GM12878 (cell line): ENCODE data around the gene SOX6. TPM values are rescaled to one million over a fixed set of nuclear protein-coding genes. Genes with fewer than 3 reads are reported as not detected.

Experiments
- ATAC-seq: fragments of 200-7000 bp; cut with Tn5 transposase; 3 replicates; pipeline ENCODE4 v1.9.1; 2020; ENCODE audit warnings: mild to moderate bottlenecking, moderate library complexity
- BruUV-seq: library from RNA; stranded (reverse); fragments of 400-500 nt; replicated peaks from 2 replicates; lab custom pipeline; 2021; lab: Mats Ljungman, UMichigan
- CTCF ChIA-PET: fragments of 300-600 bp; sonication (Branson Sonifier 250); formaldehyde crosslinking; extraction: SDS; loops from one replicate; lab custom pipeline; 2021; ENCODE audit warnings: inconsistent platforms; lab: Yijun Ruan, JAX
- POLR2A ChIA-PET: fragments of 350-600 bp; formaldehyde crosslinking; extraction: SDS; loops from one replicate; lab custom pipeline; 2021; ENCODE audit warnings: inconsistent platforms; lab: Charles Lee
- RAD21 ChIA-PET: fragments of 300-600 bp; sonication (Branson Sonifier 250); formaldehyde crosslinking; loops from one replicate; lab custom pipeline; 2023; ENCODE audit warnings: antibody characterized with exemption; ENCODE audit not compliant: unreplicated experiment; lab: Charles Lee
- SMC1A ChIA-PET: fragments of 300-600 bp; sonication (Branson Sonifier 250); formaldehyde crosslinking; loops from one replicate; lab custom pipeline; 2023; ENCODE audit not compliant: unreplicated experiment, uncharacterized antibody; lab: Charles Lee
- DNase-seq: peaks from one replicate; pipeline ENCODE4 v3.0.0-alpha.2; 2011; ENCODE audit warnings: low read depth, low spot score
- FAIRE-seq: peaks from 3 replicates; lab custom pipeline; 2011; peaks lifted over from hg19 to GRCh38; lab: Jason Lieb, UNC
- H2AFZ ChIP-seq: 2 replicates; pipeline ENCODE4 v1.6.0; 2011; ENCODE audit warnings: low read depth, low read length, control low read depth; ENCODE audit not compliant: control insufficient read depth
- H3K27ac ChIP-seq: 2 replicates; pipeline ENCODE4 v1.5.1; 2011; ENCODE audit warnings: control low read depth; ENCODE audit not compliant: control insufficient read depth, insufficient read depth
- H3K27me3 ChIP-seq, 2 experiments: replicated peaks in 1 of 2; 2 replicates each; pipeline versions ENCODE4 v1.6.0 to v1.6.1; 2011; ENCODE audit warnings: low read length in 1 of 2; ENCODE audit not compliant: control insufficient read depth in 2 of 2, insufficient read depth in 2 of 2
- H3K36me3 ChIP-seq, 2 experiments: 2 replicates each; pipeline ENCODE4 v1.5.1; 2011; ENCODE audit warnings: low read length in 1 of 2; ENCODE audit not compliant: control insufficient read depth in 2 of 2, insufficient read depth in 2 of 2
- H3K4me1 ChIP-seq: 2 replicates; pipeline ENCODE4 v1.6.1; 2011; ENCODE audit warnings: mild to moderate bottlenecking, low read length, moderate library complexity, mixed read lengths; ENCODE audit not compliant: control insufficient read depth, insufficient read depth
- H3K4me2 ChIP-seq: 2 replicates; pipeline ENCODE4 v1.6.0; 2011; ENCODE audit warnings: control low read depth; ENCODE audit not compliant: control insufficient read depth, insufficient read depth
- H3K4me3 ChIP-seq: fragments of 200-600 bp; sonication (generic); 2 replicates; pipeline ENCODE4 v1.5.1; 2016
- H3K79me2 ChIP-seq: 2 replicates; pipeline ENCODE4 v1.6.0; 2011; ENCODE audit warnings: low read length; ENCODE audit not compliant: control insufficient read depth, insufficient read depth
- H3K9ac ChIP-seq: 2 replicates; pipeline ENCODE4 v1.8.0; 2011; ENCODE audit warnings: low read length, control low read depth, mixed read lengths; ENCODE audit not compliant: control insufficient read depth, insufficient read depth
- H3K9me3 ChIP-seq: replicated peaks from 3 replicates; pipeline ENCODE4 v1.5.1; 2011; ENCODE audit warnings: mild to moderate bottlenecking, low read length; ENCODE audit not compliant: control insufficient read depth, insufficient read depth
- H4K20me1 ChIP-seq: 2 replicates; pipeline ENCODE4 v1.6.0; 2011; ENCODE audit not compliant: control insufficient read depth, insufficient read depth
- HDAC6 ChIP-seq: fragments of 200-600 bp; sonication (generic); IDR thresholded peaks from one replicate; pipeline ENCODE4 v1.8.0; 2017; ENCODE audit warnings: antibody characterized with exemption; ENCODE audit not compliant: unreplicated experiment
- JUNB ChIP-seq: IDR thresholded peaks from 2 replicates; pipeline ENCODE4 v1.6.1; 2016; ENCODE audit warnings: antibody characterized with exemption, mild to moderate bottlenecking
- KAT2A ChIP-seq: conservative IDR thresholded peaks from 2 replicates; pipeline ENCODE4 v1.6.1; 2011; ENCODE audit warnings: low read depth, low read length; ENCODE audit not compliant: control insufficient read depth
- MYB ChIP-seq: fragments of 150-350 bp; IDR thresholded peaks from 2 replicates; pipeline ENCODE4 v1.6.1; 2014; ENCODE audit warnings: mild to moderate bottlenecking, low read depth, low read length, borderline replicate concordance
- NFYB ChIP-seq: IDR thresholded peaks from 2 replicates; pipeline ENCODE4 v1.6.1; 2011; ENCODE audit warnings: low read depth, mild to moderate bottlenecking, low read length, improper control_type of control experiment, moderate library complexity; ENCODE audit not compliant: insufficient read depth
- PAX8 ChIP-seq: fragments of 450-650 bp; IDR thresholded peaks from 2 replicates; pipeline ENCODE4 v1.6.1; 2017; ENCODE audit warnings: mild to moderate bottlenecking, moderate library complexity
- SUPT20H ChIP-seq: IDR thresholded peaks from 2 replicates; pipeline ENCODE4 v1.6.1; 2011; ENCODE audit warnings: low read depth, mild to moderate bottlenecking, low read length, moderate library complexity, borderline replicate concordance; ENCODE audit not compliant: control insufficient read depth
- ZNF384 ChIP-seq: IDR thresholded peaks from 2 replicates; pipeline ENCODE4 v1.6.1; 2012; ENCODE audit warnings: low read depth, mild to moderate bottlenecking, low read length, improper control_type of control experiment, borderline replicate concordance
- ZSCAN29 ChIP-seq: fragments of 450-650 bp; IDR thresholded peaks from 2 replicates; pipeline ENCODE4 v1.6.1; 2017; ENCODE audit warnings: mild to moderate bottlenecking, moderate library complexity
- WGBS: methylation state at CpG from one replicate; pipeline ENCODE4 v1.1.6; 2016; ENCODE audit warnings: low lambda C conversion rate; ENCODE audit not compliant: insufficient replicate concordance, insufficient coverage; ENCODE audit errors: missing lambda C conversion rate; 5-methylcytosine and 5-hydroxymethylcytosine counted together
- in situ Hi-C: fragments of 300-500 bp; cut with MboI; formaldehyde crosslinking; loops from 9 replicates; pipeline ENCODE4 v1.14.3; 2018; ENCODE audit warnings: mixed read lengths
- intact Hi-C: fragments of 100-400 bp; cut with micrococcal nuclease; formaldehyde crosslinking; loops from one replicate; pipeline ENCODE4 v1.14.2; 2022; ENCODE audit not compliant: unreplicated experiment
- polyA plus RNA-seq, 11 experiments: library from polyadenylated mRNA; depleted of rRNA in 4 of 11; unstranded in 6 of 11; stranded (reverse) in 5 of 11; fragments of >200 nt; fragmentation: Nextera tagmentation in 4 of 11; fragmentation: Illumina TruSeq in 1 of 11; extraction: Ambion mirVana in 4 of 11; extraction: Trizol in 1 of 11; gene quantifications; 1 replicate in 1 of 11; 2 replicates in 10 of 11; pipeline versions ENCODE4 v1.2.1 to v1.2.3, GENCODE V29; 2011 to 2016; ENCODE audit warnings: inconsistent platforms in 2 of 11, missing spikeins in 2 of 11, low read depth in 1 of 11
- total RNA-seq, 4 experiments: library from RNA; depleted of rRNA in 3 of 4; stranded (reverse); fragments of >200 nt in 3 of 4; fragmentation: Illumina TruSeq in 1 of 4; extraction: Trizol in 1 of 4; gene quantifications; 2 replicates each; pipeline versions ENCODE4 v1.2.1 to v1.2.3, GENCODE V29; 2013 to 2021
- TF ChIP-seq, protein P1 (sequence below): IDR thresholded peaks from 2 replicates; pipeline ENCODE4 v1.6.1; 2011; ENCODE audit warnings: borderline replicate concordance, low read depth, mild to moderate bottlenecking, moderate library complexity, low read length; ENCODE audit not compliant: insufficient read depth, poor library complexity, severe bottlenecking
- TF ChIP-seq, protein P2 (sequence below): fragments of 450-650 bp; IDR thresholded peaks from 2 replicates; pipeline ENCODE4 v1.6.1; 2017; ENCODE audit warnings: mild to moderate bottlenecking, moderate library complexity
- TF ChIP-seq, protein P3 (sequence below): fragments of 450-650 bp; IDR thresholded peaks from 2 replicates; pipeline ENCODE4 v1.6.1; 2017; ENCODE audit warnings: antibody characterized with exemption, mild to moderate bottlenecking, moderate library complexity
- TF ChIP-seq, protein P4 (sequence below): fragments of 150-350 bp; IDR thresholded peaks from 2 replicates; pipeline ENCODE4 v1.6.1; 2014; ENCODE audit warnings: mild to moderate bottlenecking, low read depth, low read length

The SOX6 gene
- total and polyA plus RNA-seq, 10 of the 15 experiments (the other 5 are each of a cell fraction or from before 2014, with no cell fraction given): 0.03 to 0.71 (median 0.29) TPM; not detected in 4

DNA sequence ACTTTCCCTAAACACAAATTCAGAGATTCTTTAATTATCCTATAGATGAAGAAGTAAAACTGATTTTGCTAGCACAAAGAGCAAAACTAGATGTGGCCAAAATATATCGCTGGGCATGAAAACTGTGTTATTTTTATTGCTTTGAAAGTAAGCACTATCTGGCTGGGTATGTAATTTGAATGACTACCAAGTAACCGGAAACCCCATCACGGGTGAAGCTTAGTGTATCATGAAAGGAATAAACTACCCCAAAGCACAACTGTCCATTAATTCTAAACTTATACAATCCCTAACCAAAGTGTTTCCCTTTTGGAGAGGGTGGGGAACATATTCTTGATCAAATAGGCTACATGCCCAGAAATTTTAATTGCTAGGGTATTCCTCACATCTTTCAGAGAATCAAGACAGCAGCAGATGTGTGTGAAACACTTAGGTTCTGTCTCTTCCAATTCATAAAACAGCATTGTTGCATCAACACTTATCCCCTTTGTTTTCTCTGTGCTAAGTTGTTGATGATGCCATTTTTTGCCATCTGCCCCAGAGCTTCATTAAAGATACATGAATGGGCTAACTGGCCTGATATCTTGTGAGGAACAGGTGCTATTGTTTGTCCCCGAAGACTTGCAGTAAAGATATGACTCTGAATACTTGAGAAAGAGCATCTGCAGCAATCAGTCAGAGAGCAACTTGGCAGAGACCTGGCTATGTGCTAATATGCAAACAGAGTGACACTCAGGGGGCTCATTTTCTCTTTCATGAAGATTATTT lies 238.2 kb downstream of the SOX6 start:
- no peak overlapping the region for H3K9ac ChIP-seq
- intact Hi-C loops (no loop called here), in situ Hi-C loops (no loop called here)
- H3K4me1 ChIP-seq: no peaks in the 10 kb centered on the region
- no peak for FAIRE-seq
- no peaks in the 10 kb centered on the region for H3K79me2 ChIP-seq
- no peak for ATAC-seq
- RAD21 ChIA-PET: no interaction called here
- no peaks in the 10 kb centered on the region for H3K27me3 ChIP-seq
- SMC1A ChIA-PET: no interaction called here
- DNase-seq: no peak
- H3K4me2 ChIP-seq: no peak overlapping the region
- H3K27ac ChIP-seq: no peak overlapping the region
- CTCF ChIA-PET: no interaction called here
- H2AFZ ChIP-seq: no peak overlapping the region
- no peaks in the 10 kb centered on the region for H3K9me3 ChIP-seq
- POLR2A ChIA-PET: no interaction called here
- no peak overlapping the region for H3K4me3 ChIP-seq
- H4K20me1 ChIP-seq: no peaks in the 10 kb centered on the region
- BruUV-seq: no TSS peak
- H3K36me3 ChIP-seq: no peaks in the 10 kb centered on the region
- WGBS: 47% methylated on average over 4 of the region's 4 CpGs
- no peak for TF ChIP-seq KAT2A
- no peak for TF ChIP-seq NFYB
- TF ChIP-seq PAX8: no peak
- TF ChIP-seq, protein P1, sequence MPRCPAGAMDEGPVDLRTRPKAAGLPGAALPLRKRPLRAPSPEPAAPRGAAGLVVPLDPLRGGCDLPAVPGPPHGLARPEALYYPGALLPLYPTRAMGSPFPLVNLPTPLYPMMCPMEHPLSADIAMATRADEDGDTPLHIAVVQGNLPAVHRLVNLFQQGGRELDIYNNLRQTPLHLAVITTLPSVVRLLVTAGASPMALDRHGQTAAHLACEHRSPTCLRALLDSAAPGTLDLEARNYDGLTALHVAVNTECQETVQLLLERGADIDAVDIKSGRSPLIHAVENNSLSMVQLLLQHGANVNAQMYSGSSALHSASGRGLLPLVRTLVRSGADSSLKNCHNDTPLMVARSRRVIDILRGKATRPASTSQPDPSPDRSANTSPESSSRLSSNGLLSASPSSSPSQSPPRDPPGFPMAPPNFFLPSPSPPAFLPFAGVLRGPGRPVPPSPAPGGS: no peak
- TF ChIP-seq ZNF384: no peak
- TF ChIP-seq, protein P2, sequence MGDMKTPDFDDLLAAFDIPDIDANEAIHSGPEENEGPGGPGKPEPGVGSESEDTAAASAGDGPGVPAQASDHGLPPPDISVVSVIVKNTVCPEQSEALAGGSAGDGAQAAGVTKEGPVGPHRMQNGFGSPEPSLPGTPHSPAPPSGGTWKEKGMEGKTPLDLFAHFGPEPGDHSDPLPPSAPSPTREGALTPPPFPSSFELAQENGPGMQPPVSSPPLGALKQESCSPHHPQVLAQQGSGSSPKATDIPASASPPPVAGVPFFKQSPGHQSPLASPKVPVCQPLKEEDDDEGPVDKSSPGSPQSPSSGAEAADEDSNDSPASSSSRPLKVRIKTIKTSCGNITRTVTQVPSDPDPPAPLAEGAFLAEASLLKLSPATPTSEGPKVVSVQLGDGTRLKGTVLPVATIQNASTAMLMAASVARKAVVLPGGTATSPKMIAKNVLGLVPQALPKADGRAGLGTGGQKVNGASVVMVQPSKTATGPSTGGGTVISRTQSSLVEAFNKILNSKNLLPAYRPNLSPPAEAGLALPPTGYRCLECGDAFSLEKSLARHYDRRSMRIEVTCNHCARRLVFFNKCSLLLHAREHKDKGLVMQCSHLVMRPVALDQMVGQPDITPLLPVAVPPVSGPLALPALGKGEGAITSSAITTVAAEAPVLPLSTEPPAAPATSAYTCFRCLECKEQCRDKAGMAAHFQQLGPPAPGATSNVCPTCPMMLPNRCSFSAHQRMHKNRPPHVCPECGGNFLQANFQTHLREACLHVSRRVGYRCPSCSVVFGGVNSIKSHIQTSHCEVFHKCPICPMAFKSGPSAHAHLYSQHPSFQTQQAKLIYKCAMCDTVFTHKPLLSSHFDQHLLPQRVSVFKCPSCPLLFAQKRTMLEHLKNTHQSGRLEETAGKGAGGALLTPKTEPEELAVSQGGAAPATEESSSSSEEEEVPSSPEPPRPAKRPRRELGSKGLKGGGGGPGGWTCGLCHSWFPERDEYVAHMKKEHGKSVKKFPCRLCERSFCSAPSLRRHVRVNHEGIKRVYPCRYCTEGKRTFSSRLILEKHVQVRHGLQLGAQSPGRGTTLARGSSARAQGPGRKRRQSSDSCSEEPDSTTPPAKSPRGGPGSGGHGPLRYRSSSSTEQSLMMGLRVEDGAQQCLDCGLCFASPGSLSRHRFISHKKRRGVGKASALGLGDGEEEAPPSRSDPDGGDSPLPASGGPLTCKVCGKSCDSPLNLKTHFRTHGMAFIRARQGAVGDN: no peak
- TF ChIP-seq, protein P3, sequence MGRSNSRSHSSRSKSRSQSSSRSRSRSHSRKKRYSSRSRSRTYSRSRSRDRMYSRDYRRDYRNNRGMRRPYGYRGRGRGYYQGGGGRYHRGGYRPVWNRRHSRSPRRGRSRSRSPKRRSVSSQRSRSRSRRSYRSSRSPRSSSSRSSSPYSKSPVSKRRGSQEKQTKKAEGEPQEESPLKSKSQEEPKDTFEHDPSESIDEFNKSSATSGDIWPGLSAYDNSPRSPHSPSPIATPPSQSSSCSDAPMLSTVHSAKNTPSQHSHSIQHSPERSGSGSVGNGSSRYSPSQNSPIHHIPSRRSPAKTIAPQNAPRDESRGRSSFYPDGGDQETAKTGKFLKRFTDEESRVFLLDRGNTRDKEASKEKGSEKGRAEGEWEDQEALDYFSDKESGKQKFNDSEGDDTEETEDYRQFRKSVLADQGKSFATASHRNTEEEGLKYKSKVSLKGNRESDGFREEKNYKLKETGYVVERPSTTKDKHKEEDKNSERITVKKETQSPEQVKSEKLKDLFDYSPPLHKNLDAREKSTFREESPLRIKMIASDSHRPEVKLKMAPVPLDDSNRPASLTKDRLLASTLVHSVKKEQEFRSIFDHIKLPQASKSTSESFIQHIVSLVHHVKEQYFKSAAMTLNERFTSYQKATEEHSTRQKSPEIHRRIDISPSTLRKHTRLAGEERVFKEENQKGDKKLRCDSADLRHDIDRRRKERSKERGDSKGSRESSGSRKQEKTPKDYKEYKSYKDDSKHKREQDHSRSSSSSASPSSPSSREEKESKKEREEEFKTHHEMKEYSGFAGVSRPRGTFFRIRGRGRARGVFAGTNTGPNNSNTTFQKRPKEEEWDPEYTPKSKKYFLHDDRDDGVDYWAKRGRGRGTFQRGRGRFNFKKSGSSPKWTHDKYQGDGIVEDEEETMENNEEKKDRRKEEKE: no peak
- TF ChIP-seq ZSCAN29: no peak
- no peak for TF ChIP-seq HDAC6
- no peak for TF ChIP-seq MYB
- no peak for TF ChIP-seq JUNB
- TF ChIP-seq, protein P4, sequence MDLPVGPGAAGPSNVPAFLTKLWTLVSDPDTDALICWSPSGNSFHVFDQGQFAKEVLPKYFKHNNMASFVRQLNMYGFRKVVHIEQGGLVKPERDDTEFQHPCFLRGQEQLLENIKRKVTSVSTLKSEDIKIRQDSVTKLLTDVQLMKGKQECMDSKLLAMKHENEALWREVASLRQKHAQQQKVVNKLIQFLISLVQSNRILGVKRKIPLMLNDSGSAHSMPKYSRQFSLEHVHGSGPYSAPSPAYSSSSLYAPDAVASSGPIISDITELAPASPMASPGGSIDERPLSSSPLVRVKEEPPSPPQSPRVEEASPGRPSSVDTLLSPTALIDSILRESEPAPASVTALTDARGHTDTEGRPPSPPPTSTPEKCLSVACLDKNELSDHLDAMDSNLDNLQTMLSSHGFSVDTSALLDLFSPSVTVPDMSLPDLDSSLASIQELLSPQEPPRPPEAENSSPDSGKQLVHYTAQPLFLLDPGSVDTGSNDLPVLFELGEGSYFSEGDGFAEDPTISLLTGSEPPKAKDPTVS: no peak
- TF ChIP-seq SUPT20H: no peak
